Embryonic facial prominence (tissue), 1 donor: Measurements from ENCODE around the gene SLC29A3.
A peak's percentile ranks its signal among the peaks of the same experiment; 100 is the strongest.

ENCODE experiments used
- DNase-seq: peaks from one replicate; pipeline ENCODE4 v3.0.0-alpha.2; 2016; ENCODE audit errors: extremely low spot score

Gene SLC29A3

DNA sequence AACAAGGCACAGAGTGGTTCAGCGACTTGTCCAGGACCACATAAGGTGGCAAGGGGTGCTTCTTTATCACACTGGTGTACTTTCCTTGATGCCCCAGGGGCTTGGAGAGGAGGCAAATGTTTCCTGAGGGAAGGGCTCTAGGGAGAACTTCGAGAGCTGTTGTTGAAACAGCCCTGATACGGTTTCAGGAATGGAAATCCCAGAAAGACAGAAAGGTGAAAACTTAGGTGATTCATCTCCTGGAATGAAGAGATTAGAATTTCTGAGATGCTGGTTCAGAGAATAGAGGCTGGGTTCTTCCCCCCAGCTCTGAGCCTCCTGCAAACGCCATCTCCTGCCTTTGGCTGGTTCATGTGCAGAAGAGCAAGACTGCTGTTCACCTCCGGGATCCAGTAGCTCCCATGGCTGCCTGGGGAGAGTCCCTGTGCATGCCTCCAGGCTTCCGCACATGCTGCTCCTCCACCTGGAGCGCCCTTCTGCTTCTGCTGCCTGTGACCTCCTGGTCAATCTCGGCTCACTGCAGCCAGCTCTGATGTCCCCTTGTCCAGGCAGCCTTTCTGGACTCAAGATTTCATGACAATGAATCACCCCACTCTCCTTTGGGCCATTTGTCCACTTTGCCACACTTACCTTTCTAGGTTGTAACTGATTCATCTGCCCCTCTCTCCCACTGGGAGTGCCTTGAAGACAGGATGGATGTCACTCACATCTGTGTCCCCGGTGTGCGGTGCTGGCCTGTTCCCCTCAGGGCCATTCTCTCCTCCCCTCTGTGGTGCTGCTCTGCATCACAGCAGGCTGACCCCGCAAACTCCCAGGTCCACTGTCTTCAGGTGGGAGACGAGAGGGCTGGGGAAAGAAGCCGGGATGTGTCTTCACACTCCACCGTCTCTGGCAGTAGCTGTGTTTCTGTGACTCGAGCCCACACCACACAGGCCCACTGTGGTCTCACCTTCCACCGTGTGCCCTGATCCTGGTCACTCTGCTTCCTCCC is 74.0 kb downstream of the SLC29A3 start:
- DNase-seq: no peak

DNA sequence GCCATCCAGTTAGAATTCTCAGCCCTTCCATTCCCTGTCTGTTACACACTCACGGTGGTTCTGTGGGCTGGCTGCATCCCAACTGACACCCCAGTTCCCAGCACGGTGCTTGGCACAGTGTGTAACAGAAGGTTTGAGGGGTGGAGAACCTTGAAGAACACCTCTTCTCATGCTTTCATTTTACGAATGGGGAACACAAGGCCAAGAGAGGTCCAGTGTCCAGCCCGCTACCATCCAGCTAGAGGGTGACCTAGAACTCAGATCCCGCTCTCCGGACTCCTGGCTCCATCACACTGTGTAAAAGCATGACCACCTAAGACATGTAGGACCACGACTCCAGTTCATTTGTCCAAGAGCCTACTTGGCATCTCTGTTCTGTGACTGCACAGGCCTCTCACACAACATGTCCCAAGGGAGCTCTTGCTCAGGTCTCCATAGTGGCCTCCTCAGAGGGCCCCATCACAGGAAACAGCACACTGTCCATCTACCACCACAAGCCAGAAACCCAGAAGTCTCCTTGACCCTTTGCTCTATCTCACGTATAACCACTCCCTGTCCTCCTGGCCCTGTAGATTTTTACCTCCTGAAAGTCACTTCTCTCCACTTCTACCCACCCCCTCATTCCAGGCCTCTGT is 74.9 kb downstream of the SLC29A3 start:
- DNase-seq: no peak

DNA sequence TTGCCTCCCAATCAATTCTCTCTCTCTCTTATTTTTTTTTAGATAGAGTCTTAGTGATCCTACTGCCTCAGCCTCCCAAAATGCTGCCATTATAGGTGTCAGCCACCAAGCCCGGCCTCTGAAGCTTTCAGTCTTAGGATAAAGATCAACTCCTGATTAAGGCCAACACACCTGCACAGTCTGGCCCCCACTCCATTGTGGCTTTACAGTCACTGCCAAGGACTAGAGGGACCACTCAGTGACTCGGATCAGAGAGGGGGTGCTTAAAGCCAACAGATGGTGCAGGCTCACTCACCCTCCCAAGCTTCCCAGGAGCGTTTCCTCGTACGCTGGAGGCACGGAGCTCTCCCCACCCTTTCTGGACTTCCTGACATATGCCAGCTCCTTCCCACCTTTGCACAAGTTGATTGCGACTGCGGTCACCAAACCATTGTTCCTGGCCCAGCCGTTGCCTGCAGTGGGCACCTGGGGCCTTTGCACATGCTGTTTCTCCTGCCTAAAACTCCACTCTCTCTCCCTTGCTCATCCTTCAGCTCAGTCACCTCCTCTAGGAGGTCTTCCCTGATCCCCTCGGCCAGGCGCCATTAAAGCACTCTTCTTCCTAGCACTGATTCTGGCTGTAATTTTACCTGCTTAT is 76.0 kb downstream of the SLC29A3 start:
- no peak for DNase-seq

DNA sequence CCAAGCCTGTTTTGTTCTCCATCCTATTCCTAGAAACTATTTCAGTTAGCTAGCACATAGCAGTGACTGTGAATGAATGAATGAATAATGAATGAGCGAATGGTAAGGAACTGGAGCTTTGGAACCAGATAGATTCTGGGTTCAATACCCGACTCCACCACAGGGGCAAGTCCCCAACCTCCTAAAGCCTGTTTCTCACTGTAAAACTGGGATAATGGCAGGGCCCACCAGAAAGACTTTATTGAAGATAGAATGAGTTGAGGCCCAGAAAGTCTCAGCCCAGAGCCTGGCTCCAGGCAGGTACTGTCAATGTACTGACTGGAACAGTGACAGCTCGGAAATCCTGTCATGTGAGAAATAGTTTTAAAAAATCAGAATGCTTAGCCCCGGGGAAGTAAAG is 76.6 kb downstream of the SLC29A3 start:
- DNase-seq: no peak

DNA sequence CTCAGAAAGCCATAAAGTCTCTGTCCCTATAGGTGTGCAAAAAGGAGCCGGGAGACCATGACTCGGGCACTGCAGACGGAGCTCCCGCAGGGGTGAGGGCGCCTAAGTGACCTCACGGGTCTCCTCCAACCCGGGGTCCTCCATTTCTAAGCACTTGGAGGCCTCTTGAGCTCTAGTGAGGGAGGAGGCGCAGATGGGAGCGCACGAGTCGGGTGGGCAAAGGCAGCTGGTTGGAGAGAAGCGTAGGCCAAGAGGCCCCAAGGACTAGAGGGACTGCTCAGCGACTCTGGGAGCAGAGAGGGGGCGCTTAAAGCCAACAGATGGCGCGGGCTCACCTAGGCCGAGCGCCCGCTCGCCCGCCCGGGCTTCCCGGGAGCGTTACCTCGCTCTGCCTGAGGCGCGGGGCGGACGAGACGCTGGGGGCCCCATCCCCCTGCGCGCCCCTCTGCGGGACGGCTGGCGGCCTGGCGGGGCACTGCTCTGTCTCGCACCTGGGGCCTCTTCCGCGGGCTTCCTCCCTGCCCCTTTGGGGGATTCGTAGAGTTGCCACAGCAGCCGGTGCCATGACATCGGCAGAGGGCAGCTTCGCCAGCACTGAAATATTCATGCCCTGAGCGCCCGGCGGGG is 77.1 kb downstream of the SLC29A3 start:
- peak; percentile 57 for DNase-seq

DNA sequence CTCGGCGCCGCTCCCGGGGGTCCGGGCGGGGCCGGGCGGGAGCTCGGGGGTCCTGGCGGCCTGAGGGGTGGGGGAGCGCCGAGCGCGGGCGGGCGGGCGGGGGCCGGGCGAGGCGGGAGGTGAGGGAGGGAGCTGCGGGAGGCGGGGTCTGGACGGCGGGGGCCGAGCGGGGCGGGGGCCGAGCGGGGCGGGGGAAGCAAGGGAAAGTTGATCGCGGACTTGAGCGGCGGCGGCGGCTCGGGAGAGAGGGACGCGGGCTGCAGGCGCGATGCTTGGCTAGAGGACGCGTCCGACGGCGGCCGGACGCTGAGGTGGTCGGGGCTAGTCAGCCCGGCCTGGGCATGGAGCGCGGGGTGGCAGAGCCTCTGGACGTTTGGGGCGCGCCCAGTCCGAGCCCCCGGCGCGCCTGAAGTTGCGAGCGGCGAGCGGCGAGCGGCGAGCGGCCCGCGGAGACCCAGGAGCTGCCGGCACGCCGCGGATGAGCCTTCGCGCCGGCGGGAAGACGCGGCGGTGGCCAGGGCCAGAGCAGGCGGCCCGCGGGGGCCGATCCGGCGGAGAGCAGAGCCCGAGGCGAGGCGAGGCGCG is 77.7 kb downstream of the SLC29A3 start, which contains the start of gene CDH23:
TSS of gene CDH23 (plus strand) at position 210 of the 585 bp plus-strand sequence. CDS start 42,912 bp downstream, outside the sequence.
- DNase-seq: no peak

DNA sequence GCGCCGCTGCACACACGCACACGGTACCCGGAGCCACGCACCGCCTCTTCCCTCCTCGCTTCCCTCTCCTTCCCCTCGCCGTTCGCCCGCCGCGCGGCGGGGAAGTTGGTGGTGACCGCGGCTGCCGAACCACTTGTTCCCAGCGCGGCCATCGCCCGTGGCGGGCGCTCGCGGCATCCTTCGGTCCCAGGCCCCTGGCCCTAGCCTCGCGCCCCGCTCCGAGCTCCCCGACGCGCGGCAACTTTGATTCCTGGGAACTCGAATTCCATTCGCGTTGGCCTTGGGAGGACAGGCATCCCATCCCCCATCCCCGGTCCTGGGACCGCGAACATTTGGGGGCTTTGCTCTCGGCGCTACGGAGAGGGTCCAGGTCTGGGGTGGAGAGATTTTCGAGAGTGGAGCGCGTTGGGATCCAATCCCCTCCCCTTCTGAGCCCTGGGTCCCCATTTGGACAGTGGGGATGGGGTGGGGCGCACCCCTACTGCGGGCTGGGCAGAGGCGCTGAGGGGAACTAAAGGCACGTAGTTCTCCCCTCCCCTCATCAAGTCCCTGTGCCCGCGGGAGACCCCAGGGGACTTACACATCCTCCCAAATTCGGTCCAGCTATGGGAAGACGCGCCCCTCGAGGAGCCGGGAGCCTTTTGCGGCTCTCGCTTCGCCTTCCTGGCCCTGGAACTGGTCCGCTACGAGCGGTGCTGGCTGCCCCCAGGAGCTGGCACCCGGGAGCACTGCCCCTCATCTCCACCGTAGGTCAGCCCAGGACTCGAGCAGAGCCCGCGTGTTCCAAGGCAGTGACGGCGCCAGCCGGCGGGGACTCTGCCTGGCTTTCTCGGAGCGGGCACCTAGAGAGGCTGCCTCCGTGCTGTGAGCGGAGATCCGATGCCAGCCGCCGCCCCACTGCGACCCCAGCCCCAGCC is 78.5 kb downstream of the SLC29A3 start:
- DNase-seq: no peak

DNA sequence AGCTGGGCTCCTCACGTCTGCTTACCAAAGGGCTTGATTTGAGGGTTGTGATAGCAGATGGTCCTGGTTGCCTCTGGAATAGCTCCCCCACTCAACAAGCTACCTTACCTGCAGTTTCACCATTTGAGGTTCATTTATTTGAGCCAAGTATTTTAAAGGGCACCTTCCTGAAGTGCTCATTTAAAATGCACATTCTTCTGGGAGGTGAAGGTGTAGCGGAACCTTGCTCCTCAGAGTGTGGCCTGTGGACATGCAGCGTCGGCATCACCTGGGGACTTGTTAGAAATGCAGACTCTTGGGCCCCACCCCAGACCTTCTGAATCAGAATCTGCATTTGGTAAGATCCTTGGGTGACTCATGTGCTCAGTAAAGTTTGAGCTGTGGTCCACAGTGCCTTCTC is 79.9 kb downstream of the SLC29A3 start:
- DNase-seq: no peak

DNA sequence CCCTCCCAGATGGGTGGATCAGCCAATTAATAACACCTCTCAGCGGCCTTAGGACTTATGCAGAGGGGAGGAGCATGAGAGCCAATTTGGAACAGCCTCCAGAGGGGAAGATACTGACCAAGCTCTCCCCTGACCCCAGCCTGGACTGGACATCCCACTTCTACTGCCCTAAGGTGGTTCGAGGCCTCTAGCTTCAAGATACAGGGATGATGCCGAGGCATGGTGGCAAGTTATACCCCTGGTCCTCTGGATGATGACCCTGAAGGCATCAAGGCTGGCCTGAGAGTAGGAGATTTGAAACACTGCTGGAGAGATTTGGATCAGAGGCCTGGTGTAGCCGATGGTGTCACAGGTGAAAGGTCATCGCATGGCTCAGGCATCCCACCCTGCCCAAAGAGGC is 80.9 kb downstream of the SLC29A3 start:
- no peak for DNase-seq

DNA sequence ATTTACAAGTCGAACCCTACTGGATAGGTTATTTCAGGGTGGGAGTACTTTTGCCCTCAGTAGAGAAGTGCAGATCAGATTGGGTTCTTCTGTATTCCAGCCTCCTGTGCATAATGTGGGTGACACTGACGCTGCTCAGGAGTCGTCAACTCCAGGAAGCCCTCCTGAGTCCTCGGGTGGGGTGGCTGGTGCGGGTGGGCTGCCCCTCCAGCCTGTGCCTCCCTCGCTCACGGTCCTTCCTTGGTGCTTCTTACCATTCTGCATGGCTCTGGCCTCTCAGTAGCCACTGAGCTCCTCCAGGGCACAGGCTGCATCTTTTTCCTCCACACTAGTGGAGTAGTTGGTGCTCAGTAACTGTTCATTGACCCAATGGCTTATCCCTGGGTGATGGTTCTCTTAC is 82.0 kb downstream of the SLC29A3 start:
- DNase-seq: no peak

DNA sequence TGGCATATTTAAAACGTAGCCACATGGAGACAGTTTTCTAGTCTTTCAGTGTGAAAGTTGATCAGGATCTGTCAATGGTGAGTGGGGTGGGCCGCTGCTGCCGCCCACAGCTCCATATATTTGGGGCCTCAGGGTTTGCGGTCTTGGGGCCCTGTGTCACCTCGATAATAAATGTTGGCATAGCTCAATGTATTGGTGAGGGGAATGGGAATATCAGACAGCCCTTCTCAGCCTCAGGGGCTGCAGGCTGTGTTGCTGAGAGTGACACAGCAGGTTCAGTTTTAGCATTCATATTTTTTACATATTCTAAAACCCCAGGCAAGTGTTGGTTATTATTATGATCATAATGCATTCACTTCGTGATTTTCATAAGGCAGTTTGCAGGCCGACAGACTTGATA is 82.9 kb downstream of the SLC29A3 start:
- DNase-seq: no peak

DNA sequence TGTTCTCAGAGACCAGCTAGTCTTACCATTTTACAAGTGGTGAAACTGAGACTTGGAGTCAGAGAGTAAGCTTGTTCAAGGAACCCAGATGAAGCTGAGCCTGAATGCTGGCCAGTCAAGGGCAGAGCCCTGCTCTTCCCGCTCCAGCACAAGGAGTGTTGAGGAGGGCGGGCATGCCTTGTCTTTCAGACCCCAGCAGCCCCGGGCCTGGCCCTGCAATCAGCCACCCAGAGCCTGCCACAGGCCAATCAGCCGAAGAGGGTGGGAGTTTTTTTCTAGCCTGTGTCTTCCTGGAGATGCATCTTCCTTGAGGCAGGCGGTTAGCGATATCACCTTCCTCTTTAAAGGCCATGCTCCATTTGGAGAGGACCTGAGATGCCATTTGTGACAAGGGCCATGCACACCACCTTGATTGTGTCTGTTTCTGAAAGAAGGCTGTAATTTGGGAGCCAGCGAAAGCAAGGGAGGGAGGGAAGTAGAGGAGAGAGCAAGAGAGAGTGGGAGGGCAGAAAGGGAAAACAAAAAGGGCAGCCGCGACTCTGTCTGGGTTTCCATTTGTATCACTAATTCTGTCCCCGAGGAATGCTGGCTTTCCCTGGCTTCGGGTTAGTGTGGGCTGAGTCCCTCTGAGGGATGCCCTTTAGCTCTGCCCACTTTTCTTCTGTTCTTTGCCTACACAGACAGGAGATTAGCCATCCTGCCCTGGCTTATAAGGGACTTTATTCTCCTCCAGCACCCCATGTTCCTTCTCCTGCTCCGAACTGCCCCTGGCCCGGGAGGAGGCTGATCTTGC is 85.6 kb downstream of the SLC29A3 start:
- no peak for DNase-seq

DNA sequence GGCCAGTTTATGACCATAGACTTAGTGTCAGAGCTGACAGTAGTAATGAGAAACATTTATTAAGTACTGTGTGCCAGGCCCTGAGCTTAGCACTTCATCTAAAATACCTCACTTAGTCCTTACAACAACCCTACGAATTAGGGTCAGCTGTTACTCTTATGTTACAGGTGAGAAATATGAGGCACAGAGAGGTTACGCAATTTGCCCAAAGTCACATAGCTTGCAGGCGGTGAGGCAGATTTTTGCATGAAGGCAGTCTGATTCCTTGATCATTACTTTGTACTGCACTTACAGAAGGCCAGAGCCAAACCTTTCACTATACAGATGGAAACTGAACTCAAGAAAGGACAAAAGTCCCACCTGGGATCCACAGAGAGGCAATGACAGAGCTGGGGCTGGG is 87.8 kb downstream of the SLC29A3 start:
- no peak for DNase-seq

DNA sequence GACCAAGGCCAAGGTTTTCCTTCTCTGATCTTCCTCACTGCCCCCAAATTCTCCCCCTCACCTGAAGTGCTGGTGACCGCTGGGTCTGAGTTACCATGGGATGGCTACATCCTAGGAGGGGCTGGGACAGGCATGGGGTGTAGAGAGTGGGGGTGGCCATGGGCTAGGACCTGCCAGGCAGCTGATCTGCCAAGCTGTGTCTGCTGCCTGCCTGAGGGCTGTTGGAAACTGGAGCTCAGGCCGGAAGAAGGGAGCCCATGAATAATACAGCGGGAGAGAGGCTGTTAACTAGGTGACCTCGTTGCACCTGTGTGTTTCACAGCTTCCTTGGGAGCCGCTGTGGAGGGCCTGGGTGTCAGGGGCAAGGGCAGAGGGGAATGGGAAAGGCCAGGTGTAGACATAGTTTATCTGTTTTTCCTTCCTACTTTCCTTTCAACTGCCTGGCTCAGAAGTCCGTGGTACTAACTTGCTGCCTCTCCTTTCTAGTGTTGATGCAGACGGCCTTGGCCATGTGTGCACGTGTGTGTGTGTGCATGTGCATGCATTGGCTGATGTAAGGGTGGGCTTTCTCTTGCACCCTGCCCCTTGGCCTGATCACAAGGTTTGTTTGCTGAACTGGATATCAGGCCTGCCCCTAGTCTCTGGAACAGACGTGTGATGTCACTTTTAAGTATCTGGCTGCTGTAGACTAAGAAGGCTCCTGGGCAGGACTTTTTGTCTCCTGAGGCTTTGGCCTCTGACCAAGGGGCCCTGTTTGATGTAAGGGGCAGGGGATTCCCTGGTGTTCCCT is 89.6 kb downstream of the SLC29A3 start:
- DNase-seq: no peak

DNA sequence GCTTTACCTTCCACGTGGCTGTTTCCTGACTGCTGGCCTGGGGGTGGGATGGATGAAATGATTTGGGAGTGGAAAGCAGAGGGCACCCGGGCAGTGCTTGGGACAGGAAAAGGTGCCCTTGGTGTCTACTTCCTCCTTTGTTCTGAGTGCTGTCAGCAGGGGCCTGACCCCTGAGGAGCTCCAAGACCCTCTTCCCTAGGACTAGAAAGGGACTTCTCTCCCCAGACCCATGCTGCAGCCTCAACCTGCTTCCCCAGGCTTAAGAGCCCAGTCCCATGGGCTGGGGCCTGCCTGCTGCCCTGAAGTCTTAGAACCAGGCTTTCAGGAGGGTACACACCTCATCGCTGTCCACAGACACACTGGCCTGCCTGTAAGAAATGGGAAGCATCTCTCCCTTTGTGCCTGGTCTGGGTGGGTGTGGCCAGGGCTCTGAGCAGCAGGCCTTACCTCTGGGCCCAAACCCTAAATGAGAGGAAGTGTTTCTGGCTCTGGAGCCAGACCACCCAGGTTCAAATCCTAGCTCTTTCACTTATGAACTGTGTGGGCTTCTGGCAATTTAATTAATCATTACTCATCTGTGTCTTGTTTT is 90.6 kb downstream of the SLC29A3 start:
- DNase-seq: no peak
